Measurements from ENCODE around the gene MIDN.

DNA sequence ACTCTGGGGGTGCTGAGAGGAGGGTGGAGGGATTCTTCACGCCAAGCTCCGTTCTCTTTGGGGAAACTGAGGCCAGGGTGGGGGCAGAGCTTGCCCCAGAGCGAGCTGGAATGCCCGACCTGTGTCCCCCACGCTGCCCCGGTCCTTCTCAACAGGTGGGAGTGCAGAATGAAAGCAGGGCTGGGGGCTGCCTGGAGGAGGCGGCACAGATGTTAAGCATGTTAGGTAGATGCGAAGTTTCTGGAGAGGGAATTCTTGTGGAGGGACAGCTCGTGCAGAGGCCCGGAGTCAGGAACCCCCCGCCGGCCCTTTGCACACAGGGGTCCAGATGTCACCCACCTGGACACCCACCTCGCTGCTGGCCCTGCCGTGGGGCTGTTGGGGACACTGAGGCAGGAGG lies 46.3 kb downstream of the MIDN start:
- TF ChIP-seq, protein P1, sequence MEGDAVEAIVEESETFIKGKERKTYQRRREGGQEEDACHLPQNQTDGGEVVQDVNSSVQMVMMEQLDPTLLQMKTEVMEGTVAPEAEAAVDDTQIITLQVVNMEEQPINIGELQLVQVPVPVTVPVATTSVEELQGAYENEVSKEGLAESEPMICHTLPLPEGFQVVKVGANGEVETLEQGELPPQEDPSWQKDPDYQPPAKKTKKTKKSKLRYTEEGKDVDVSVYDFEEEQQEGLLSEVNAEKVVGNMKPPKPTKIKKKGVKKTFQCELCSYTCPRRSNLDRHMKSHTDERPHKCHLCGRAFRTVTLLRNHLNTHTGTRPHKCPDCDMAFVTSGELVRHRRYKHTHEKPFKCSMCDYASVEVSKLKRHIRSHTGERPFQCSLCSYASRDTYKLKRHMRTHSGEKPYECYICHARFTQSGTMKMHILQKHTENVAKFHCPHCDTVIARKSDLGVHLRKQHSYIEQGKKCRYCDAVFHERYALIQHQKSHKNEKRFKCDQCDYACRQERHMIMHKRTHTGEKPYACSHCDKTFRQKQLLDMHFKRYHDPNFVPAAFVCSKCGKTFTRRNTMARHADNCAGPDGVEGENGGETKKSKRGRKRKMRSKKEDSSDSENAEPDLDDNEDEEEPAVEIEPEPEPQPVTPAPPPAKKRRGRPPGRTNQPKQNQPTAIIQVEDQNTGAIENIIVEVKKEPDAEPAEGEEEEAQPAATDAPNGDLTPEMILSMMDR (conservative IDR thresholded peaks at IDR 0.05 in 1 of 2, IDR thresholded peaks at IDR 0.05 in 1 of 2; ENCODE audit: extremely low read depth in 1 of 2, insufficient read depth in 1 of 2, low read depth in 1 of 2, low read length in 2 of 2): no peak
- TF ChIP-seq EZH2 (IDR thresholded peaks at IDR 0.05; ENCODE audit: borderline replicate concordance, low read length): no peak

All from mammary epithelial cell (primary cell).